Stomach (tissue), 9 donors: ENCODE results near the gene RBP4. TPM values are rescaled to one million over a fixed set of nuclear protein-coding genes. Genes with fewer than 3 reads are reported as not detected.

Experiments
- DNase-seq, 2 donors: peaks; one replicate each; pipeline versions ENCODE4 v3.0.0 to v3.0.0-alpha.2; 2013 to 2019
- H3K27ac ChIP-seq, 5 donors: fragments of 200-600 bp in 4 of 5; sonication (generic) in 4 of 5; one replicate each; pipeline ENCODE4 v1.5.1; 2013 to 2019; ENCODE audit warnings: mild to moderate bottlenecking in 1 of 5, moderate library complexity in 1 of 5
- H3K27me3 ChIP-seq, 3 donors: fragments of 200-600 bp; sonication (generic); one replicate each; pipeline ENCODE4 v1.5.1; 2017 to 2019; ENCODE audit warnings: mixed run types in 1 of 3
- H3K36me3 ChIP-seq, 4 donors: fragments of 200-600 bp; sonication (generic); 1 replicate in 3 of 4; 2 replicates in 1 of 4; pipeline ENCODE4 v1.5.1; 2016 to 2019
- H3K4me1 ChIP-seq, 4 donors: fragments of 200-600 bp; sonication (generic); one replicate each; pipeline ENCODE4 v1.5.1; 2016 to 2019
- H3K4me3 ChIP-seq, 4 donors: fragments of 200-600 bp; sonication (generic) in 3 of 4; one replicate each; pipeline ENCODE4 v1.5.1; 2016 to 2019; ENCODE audit warnings: mild to moderate bottlenecking in 1 of 4
- H3K9me3 ChIP-seq, 4 donors: fragments of 200-600 bp; sonication (generic); one replicate each; pipeline ENCODE4 v1.5.1; 2016 to 2019
- CTCF ChIP-seq, 7 experiments: fragments of 450-650 bp in 4 of 7; fragments of 200-600 bp in 3 of 7; sonication (generic) in 3 of 7; IDR thresholded peaks; one replicate each; pipeline ENCODE4 v1.5.1; 2016 to 2019; ENCODE audit warnings: antibody characterized with exemption in 7 of 7, control low read depth in 2 of 7, mild to moderate bottlenecking in 1 of 7
- EP300 ChIP-seq: sonication (generic); formaldehyde crosslinking; IDR thresholded peaks from one replicate; pipeline ENCODE4 v1.6.1; 2017; ENCODE audit warnings: antibody characterized with exemption
- POLR2A ChIP-seq, 4 donors: fragments of 450-650 bp; IDR thresholded peaks; one replicate each; pipeline ENCODE4 v1.6.1; 2016; ENCODE audit warnings: antibody characterized with exemption in 4 of 4, control low read depth in 2 of 4, mild to moderate bottlenecking in 1 of 4, moderate library complexity in 1 of 4
- POLR2AphosphoS5 ChIP-seq, 3 donors: sonication (generic); formaldehyde crosslinking; IDR thresholded peaks; one replicate each; pipeline ENCODE4 v1.6.1; 2016; ENCODE audit warnings: antibody characterized with exemption in 3 of 3
- WGBS, 5 donors: extraction: QIAGEN DNeasy Blood & Tissue Kit in 3 of 5; methylation state at CpG; one replicate each; pipeline versions ENCODE4 v1.1.5 to v1.1.7; 2013 to 2018; 5-methylcytosine and 5-hydroxymethylcytosine counted together
- intact Hi-C: fragments of 100-400 bp; cut with DNase I; formaldehyde crosslinking; loops from one replicate; pipeline ENCODE4 v1.15.1; 2023; ENCODE audit warnings: low total_unique reads
- polyA plus RNA-seq, 3 donors: library from polyadenylated mRNA; stranded (reverse); fragments of 200-250 nt; gene quantifications; one replicate each; pipeline ENCODE4 v1.2.3, GENCODE V29; 2013
- total RNA-seq, 5 donors: library from RNA; depleted of rRNA; stranded (reverse); fragments of >200 nt; gene quantifications; one replicate each; pipeline versions ENCODE4 v1.1.0 to v1.2.3, GENCODE V29; 2014 to 2016
- donor health status: healthy with polysubstance abuse.
- donor health status: Bipolar disorder and iron deficiency.
- donor health status: healthy.

Gene RBP4
- total and polyA plus RNA-seq, 8 donors, result 0.58 to 20.5 (median 1.1) TPM; not detected in 2

GRCh38 chr10:93554316-93554663, 46.7 kb downstream of the RBP4 start:
- Histone ChIP-seq H3K4me1 (peaks cover 0 to 8% (median 0%) of the 10 kb centered on the region in 4 donors), H3K9me3 (peaks cover 0 to 2% (median under 1%) of the 10 kb centered on the region in 4 donors), H3K36me3 (no peaks in the 10 kb centered on the region), H3K27me3 (no peaks in the 10 kb centered on the region), H3K4me3 (no peak overlapping the region), H3K27ac (no peak overlapping the region)
- DNase-seq, result no peak
- intact Hi-C loops, result no loop called here
- WGBS, 5 donors, result 77 to 100% (median 92%) methylated on average over 1 of the region's 1 CpG
- TF ChIP-seq CTCF (IDR thresholded peaks at IDR 0.05) (no peak), POLR2AphosphoS5 (IDR thresholded peaks at IDR 0.05) (no peak), EP300 (no peak), POLR2A (IDR thresholded peaks at IDR 0.05) (no peak)

GRCh38 chr10:93553482-93554315, 47.3 kb downstream of the RBP4 start:
- Histone ChIP-seq H3K4me3 (no peak overlapping the region), H3K36me3 (no peaks in the 10 kb centered on the region), H3K27ac (no peak overlapping the region), H3K4me1 (peaks cover 0 to 8% (median 0%) of the 10 kb centered on the region in 4 donors), H3K27me3 (no peaks in the 10 kb centered on the region), H3K9me3 (no peaks in the 10 kb centered on the region)
- TF ChIP-seq POLR2A (IDR thresholded peaks at IDR 0.05) (no peak), CTCF (IDR thresholded peaks at IDR 0.05) (no peak), EP300 (no peak), POLR2AphosphoS5 (IDR thresholded peaks at IDR 0.05) (no peak)
- DNase-seq, result no peak
- intact Hi-C loops, result no loop called here
- WGBS, 5 donors, result 82 to 92% (median 90%) methylated on average over 8 of the region's 8 CpGs

GRCh38 chr10:93552780-93553179, 48.3 kb downstream of the RBP4 start:
- Histone ChIP-seq H3K4me1 (peaks cover 0 to 8% (median 0%) of the 10 kb centered on the region in 4 donors), H3K27ac (no peak overlapping the region), H3K36me3 (no peaks in the 10 kb centered on the region), H3K27me3 (no peaks in the 10 kb centered on the region), H3K4me3 (no peak overlapping the region), H3K9me3 (no peaks in the 10 kb centered on the region)
- 87 to 96% (median 91%) methylated on average over 3 of the region's 3 CpGs for WGBS, 5 donors
- intact Hi-C loops, result no loop called here
- DNase-seq, result no peak
- TF ChIP-seq POLR2A (IDR thresholded peaks at IDR 0.05), result no peak
- TF ChIP-seq EP300, result no peak
- TF ChIP-seq CTCF (IDR thresholded peaks at IDR 0.05), result no peak
- TF ChIP-seq POLR2AphosphoS5 (IDR thresholded peaks at IDR 0.05), result no peak

GRCh38 chr10:93550606-93551005, 50.4 kb downstream of the RBP4 start:
- H3K27me3 ChIP-seq, result peaks cover 0 to 5% (median 0%) of the 10 kb centered on the region in 3 donors
- H3K4me3 ChIP-seq, result no peak overlapping the region
- intact Hi-C loops, result no loop called here
- peaks cover 0 to 8% (median 0%) of the 10 kb centered on the region in 4 donors for H3K4me1 ChIP-seq
- WGBS, 5 donors, result 33 to 56% (median 41%) methylated on average over 4 of the region's 4 CpGs
- no peaks in the 10 kb centered on the region for H3K9me3 ChIP-seq
- no peaks in the 10 kb centered on the region for H3K36me3 ChIP-seq
- peak overlapping the region in 2 of 5 donors; percentile 38 to 46 for H3K27ac ChIP-seq
- DNase-seq, result no peak
- no peak for TF ChIP-seq POLR2AphosphoS5 (IDR thresholded peaks at IDR 0.05)
- no peak for TF ChIP-seq CTCF (IDR thresholded peaks at IDR 0.05)
- no peak for TF ChIP-seq POLR2A (IDR thresholded peaks at IDR 0.05)
- TF ChIP-seq EP300, result no peak
